ENCODE data around the gene SLC25A42.
"Not testable (repeated sequence)": the region's sequence is repeated elsewhere in the genome, so short reads cannot be mapped to it uniquely, and the experiment has no call there.

Gene SLC25A42

GRCh38 chr19:19063183-19064097 lies at the start of gene SLC25A42:
SLC25A42 (plus strand) TSS chr19:19063994; CDS start chr19:19096125, 32,131 bp downstream.
- peak; percentile 98 for DNase-seq

DNA sequence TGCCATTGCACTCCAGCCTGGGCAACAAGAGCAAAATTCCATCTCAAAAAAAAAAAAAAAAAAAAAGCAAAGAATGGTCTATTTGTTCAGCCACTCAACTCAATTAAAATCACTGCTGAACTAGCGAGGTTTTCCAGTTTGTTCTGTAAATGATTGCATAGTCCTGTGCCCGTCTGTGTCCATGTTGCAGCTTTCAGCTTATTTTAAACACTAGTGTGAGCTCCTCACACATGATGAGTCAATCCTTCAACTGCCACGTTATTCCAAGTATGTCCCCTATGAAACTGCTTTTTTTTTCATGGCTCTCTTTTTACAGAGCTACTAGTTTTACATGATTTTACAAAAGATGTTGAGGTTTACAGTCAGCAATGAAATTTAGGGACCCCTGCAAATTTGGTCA lies 42.7 kb upstream of the SLC25A42 start:
- DNase-seq, result peak; percentile 43

DNA sequence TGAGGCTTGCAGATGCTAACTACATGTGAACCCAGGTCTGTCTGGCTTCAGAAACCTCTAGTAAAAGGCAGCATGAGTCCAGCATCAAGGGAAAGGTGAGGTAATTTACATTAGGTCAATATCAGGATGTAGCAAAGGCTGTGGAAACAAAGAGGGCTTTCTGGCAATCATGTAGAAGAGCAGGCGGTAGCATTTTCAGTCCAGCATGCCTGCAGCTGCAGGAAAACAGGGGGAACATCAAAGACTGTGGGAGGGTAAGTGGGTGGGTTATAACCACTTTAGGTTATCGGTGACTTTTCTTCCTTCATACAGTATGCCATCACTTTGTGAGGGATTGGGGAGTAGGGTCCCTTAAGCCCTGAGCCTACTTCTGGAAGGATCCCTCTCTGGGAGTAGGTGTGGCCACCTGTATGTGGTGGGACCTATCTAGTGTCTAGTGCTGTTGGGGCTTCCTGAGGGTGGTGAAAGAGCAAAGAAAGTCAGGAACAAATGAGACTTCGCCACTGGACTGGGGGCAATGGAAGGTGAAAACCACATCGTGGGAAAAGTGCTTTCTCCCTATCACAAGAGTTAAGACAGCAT lies 41.3 kb upstream of the SLC25A42 start:
- DNase-seq, result no peak

DNA sequence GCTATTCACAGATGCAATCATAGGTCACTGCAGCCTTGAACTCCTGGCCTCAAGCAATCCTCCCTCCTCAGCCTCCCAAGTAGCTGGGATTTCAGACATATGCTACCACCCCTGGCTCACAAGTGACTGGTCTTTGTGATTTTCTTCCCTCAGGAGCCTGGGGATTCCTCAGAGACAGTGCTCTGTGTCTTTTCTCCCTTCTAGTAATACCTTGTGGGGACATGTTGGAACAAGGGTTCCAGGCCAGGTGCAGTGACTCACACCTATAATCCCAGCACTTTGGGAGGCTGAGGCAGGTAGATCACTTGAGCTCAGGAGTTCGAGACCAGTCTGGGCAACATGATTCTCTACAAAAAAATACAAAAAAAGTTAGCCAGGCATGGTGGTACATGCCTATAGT lies 40.4 kb upstream of the SLC25A42 start:
- not testable (repeated sequence) for DNase-seq

DNA sequence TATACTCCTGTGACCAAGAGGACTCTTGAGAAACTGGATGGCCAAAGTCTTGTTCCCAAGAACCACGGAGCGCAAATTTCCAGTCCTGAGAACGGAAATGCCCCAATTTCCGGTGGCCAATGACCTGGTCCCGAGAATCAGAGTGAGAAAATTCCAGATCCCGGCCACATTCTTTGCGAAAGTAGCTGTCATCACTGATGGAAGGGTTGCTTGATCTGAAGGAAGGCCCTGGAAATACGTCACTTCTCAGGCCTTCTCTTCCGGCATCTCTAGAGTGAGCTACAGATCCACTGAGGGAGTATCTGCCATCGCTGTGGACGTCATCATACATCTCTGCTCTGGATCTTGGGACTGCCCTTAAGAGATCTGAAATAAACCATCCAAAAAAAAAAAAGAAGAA lies 37.9 kb upstream of the SLC25A42 start:
- no peak for DNase-seq

- no peak for DNase-seq
Measured at GRCh38 chr19:19026299-19026971, 37.4 kb upstream of the SLC25A42 start.

- DNase-seq, result no peak
Measured at GRCh38 chr19:19027228-19027627, 36.6 kb upstream of the SLC25A42 start.

- no peak for DNase-seq
Measured at GRCh38 chr19:19028526-19028925, 35.3 kb upstream of the SLC25A42 start.

GRCh38 chr19:19031891-19032290 lies 31.9 kb upstream of the SLC25A42 start:
- DNase-seq, result no peak

DNA sequence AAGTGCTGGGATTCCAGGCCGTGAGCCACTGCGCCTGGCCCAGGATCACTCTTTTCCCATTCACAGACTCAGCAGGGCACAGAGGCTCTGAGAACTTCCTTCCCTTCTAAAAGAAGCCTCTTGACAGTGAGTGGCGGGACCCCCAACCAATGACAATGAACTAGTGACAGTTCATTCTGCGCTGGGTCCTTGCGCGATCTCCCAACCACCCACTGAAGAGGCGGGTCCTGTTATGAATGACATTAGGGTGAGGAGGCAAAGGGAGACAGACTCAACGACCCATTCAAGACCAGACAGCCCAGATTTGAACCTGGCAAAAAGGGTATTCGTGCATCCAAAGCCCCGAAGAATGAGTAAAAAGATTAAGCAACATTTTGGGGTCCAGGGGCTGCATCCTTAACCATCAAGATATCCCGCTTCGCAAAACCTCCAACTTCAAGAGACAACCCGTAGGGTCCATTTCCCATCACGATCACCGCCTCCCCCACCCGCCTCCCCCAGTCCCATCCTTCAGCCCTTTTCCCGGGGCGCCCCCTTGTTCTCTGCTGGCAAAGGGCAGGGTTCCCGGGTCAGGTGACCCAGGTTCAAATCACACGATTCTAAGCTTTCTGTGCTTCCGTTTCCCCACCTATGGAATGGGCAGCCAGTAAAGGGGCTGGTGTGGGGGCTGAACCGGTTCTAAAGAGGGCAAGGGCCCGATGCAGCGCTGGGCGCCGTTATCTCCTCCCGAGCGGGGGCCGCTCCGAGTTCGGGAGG lies 31.2 kb upstream of the SLC25A42 start:
- peak; percentile 70 for DNase-seq

- DNase-seq, result no peak
Measured at GRCh38 chr19:19033176-19033425, 30.7 kb upstream of the SLC25A42 start.

- peak; percentile 94 for DNase-seq
Measured at GRCh38 chr19:19033426-19034203, 30.2 kb upstream of the SLC25A42 start, which contains the start of the genes ARMC6 and SUGP2. ARMC6 (plus strand) TSS chr19:19033603; CDS start chr19:19034210, 607 bp downstream. SUGP2 (minus strand) TSS chr19:19033517; CDS start chr19:19031071, 2,446 bp downstream.

- peak; percentile 17 for DNase-seq
Measured at GRCh38 chr19:19034204-19034624, 29.6 kb upstream of the SLC25A42 start.

GRCh38 chr19:19039901-19040300 lies 23.9 kb upstream of the SLC25A42 start:
- DNase-seq, result no peak

- no peak for DNase-seq
Measured at GRCh38 chr19:19040417-19040816, 23.4 kb upstream of the SLC25A42 start.

DNA sequence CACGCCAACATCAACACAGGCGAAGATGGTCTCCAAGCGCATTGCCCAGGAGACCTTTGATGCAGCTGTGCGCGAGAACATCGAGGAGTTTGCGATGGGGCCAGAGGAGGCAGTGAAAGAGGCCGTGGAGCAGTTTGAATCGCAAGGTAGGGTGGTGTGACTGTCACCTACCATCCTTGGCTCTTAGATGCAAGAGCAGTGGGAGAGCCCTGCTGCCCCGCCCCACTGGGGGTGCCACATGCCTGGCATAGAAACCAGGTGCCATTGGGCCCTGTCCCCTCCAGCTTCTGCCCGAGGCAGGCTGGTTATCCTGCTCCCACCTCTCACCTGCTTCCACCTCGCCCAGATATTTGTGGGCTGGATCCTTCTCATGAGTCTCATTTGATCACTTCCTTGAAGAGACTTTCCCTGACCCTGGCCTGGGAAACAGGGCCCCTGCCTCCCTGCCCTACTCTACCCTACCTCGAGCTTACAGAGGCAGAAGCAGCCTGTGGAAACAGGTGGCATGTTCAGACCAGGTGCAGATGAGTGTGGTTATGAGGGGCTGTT lies 21.0 kb upstream of the SLC25A42 start:
- DNase-seq, result no peak

GRCh38 chr19:19043481-19043880 lies 20.3 kb upstream of the SLC25A42 start:
- no peak for DNase-seq

DNA sequence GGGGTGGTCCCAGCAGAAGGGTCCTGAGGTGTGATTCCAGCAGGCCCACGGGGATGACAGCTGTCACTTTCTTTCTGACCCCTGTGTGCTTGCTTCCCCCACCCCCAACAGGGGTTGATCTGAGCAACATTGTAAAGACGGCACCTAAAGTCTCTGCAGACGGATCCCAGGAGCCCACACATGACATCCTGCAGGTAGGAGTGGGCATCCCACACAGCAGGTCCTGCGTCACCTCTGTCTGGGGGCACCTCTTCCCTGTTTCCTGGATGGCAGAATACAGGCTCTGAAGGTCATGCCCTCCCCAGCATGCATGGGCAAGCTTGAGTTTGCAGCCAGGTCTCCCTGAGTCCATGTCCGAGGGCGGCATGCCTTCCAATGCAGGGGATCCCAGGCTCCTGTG lies 19.9 kb upstream of the SLC25A42 start:
- DNase-seq, result no peak

- no peak for DNase-seq
Measured at GRCh38 chr19:19049406-19049805, 14.4 kb upstream of the SLC25A42 start.

DNA sequence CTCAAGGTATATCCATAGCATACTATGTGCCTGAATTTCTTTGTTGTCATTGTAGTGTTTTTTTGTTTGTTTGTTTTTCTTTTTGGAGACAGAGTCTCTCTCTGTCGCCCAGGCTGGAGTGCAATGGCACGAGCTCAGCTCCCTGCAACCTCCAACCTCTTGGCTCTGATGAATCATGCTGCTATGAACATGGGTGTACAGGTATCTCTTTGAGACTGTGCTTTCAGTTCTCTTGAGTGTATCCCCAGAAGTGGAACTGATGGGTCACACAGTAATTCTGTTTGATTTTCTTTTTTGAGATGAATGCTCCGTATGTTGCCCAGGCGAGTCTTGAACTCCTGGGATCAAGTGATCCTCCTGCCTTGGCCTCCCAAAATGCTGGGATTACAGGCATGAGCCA lies 13.7 kb upstream of the SLC25A42 start:
- DNase-seq, result no peak

DNA sequence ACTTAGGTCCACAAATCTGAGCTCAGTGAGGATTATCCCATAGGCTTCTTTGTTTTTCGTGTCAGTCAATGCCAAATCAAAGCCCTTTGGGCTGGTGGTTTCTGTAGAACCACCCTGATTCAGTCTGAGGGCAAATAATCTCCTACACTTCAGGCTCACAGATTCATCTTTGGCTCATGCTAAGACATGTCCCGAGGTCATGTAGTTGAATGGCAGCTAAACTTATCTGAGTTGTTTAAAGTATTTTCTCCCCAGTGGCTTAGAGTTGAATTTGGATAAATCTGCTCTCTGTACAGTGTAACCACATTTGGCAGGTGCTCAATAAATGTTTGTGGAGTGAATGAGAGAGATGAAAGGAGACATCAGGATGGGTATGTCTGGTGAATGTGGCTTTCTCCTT lies 13.1 kb upstream of the SLC25A42 start:
- DNase-seq, result no peak

All from kidney glomerular epithelial cell (primary cell).